ENCODE data around the gene INTU. TPM values are rescaled to one million over a fixed set of nuclear protein-coding genes. Genes with fewer than 3 reads are reported as not detected.

INTU gene
- total RNA-seq, 1 experiment from 2014 or later: 2.0 TPM

- Histone ChIP-seq H3K4me3 (ENCODE audit: low read depth, low read length) (no peak overlapping the region), H3K9me3 (no peaks in the 10 kb centered on the region), H3K36me3 (ENCODE audit: control insufficient read depth, insufficient read depth, low read length) (no peaks in the 10 kb centered on the region), H3K27me3 (replicated peaks; ENCODE audit: control insufficient read depth, insufficient read depth, low read length) (no peaks in the 10 kb centered on the region; the same call in 1 of the 2 replicates), H3K4me1 (no peaks in the 10 kb centered on the region)
- CTCF ChIA-PET: no interaction called here
- no peak for DNase-seq
- TF ChIP-seq CTCF (IDR thresholded peaks at IDR 0.05; ENCODE audit: insufficient read depth in 1 of 2, low read depth in 1 of 2, low read length in 1 of 2, severe bottlenecking in 1 of 2, unreplicated experiment in 1 of 2): no peak
- no TSS peak for BruUV-seq (replicated peaks)
- Mint-ChIP-seq H3K27me3 (ENCODE audit: insufficient read depth, unreplicated experiment) (no peaks in the 10 kb centered on the region), H3K9me3 (ENCODE audit: unreplicated experiment) (no peaks in the 10 kb centered on the region), H3K27ac (ENCODE audit: unreplicated experiment) (no peak overlapping the region), H3K36me3 (ENCODE audit: insufficient read depth, unreplicated experiment) (peaks cover 7% of the 10 kb centered on the region), H3K4me3 (ENCODE audit: unreplicated experiment) (no peak overlapping the region), H3K4me1 (ENCODE audit: low read depth, unreplicated experiment) (no peaks in the 10 kb centered on the region)
- POLR2A ChIA-PET: no interaction called here
- intact Hi-C loops (cut with micrococcal nuclease; ENCODE audit: unreplicated experiment): no loop called here
These were observed 3.4 kb upstream of the INTU start for GRCh38 chr4:127629371-127629770.

GRCh38 chr4:127630152-127630551 is 2.6 kb upstream of the INTU start:
- CTCF ChIA-PET: no interaction called here

GRCh38 chr4:127631420-127631819 is 1.3 kb upstream of the INTU start:
- Mint-ChIP-seq H3K27ac (ENCODE audit: unreplicated experiment) (no peak overlapping the region), H3K4me3 (ENCODE audit: unreplicated experiment) (no peak overlapping the region), H3K4me1 (ENCODE audit: low read depth, unreplicated experiment) (no peaks in the 10 kb centered on the region), H3K9me3 (ENCODE audit: unreplicated experiment) (no peaks in the 10 kb centered on the region), H3K27me3 (ENCODE audit: insufficient read depth, unreplicated experiment) (no peaks in the 10 kb centered on the region), H3K36me3 (ENCODE audit: insufficient read depth, unreplicated experiment) (peaks cover 7% of the 10 kb centered on the region)
- POLR2A ChIA-PET: no interaction called here
- TF ChIP-seq CTCF (IDR thresholded peaks at IDR 0.05; ENCODE audit: insufficient read depth in 1 of 2, low read depth in 1 of 2, low read length in 1 of 2, severe bottlenecking in 1 of 2, unreplicated experiment in 1 of 2): no peak
- DNase-seq: no peak
- H3K4me1 ChIP-seq: no peaks in the 10 kb centered on the region
- intact Hi-C loops (cut with micrococcal nuclease; ENCODE audit: unreplicated experiment): no loop called here
- no peaks in the 10 kb centered on the region for H3K36me3 ChIP-seq (ENCODE audit: control insufficient read depth, insufficient read depth, low read length)
- no peaks in the 10 kb centered on the region for H3K9me3 ChIP-seq
- CTCF ChIA-PET: no interaction called here
- no peak overlapping the region for H3K4me3 ChIP-seq (ENCODE audit: low read depth, low read length)
- no TSS peak for BruUV-seq (replicated peaks)
- H3K27me3 ChIP-seq (replicated peaks; ENCODE audit: control insufficient read depth, insufficient read depth, low read length): no peaks in the 10 kb centered on the region; the same call in 1 of the 2 replicates

More at GRCh38 chr4:127630152-127630551, 2.6 kb upstream of the INTU start:
- no peaks in the 10 kb centered on the region; the same call in 1 of the 2 replicates for H3K27me3 ChIP-seq (replicated peaks; ENCODE audit: control insufficient read depth, insufficient read depth, low read length)
- no peak for TF ChIP-seq CTCF (IDR thresholded peaks at IDR 0.05; ENCODE audit: insufficient read depth in 1 of 2, low read depth in 1 of 2, low read length in 1 of 2, severe bottlenecking in 1 of 2, unreplicated experiment in 1 of 2)
- DNase-seq: no peak
- H3K4me3 ChIP-seq (ENCODE audit: low read depth, low read length): no peak overlapping the region
- Mint-ChIP-seq H3K4me3 (ENCODE audit: unreplicated experiment) (no peak overlapping the region), H3K9me3 (ENCODE audit: unreplicated experiment) (no peaks in the 10 kb centered on the region), H3K4me1 (ENCODE audit: low read depth, unreplicated experiment) (no peaks in the 10 kb centered on the region), H3K36me3 (ENCODE audit: insufficient read depth, unreplicated experiment) (peaks cover 7% of the 10 kb centered on the region), H3K27ac (ENCODE audit: unreplicated experiment) (no peak overlapping the region), H3K27me3 (ENCODE audit: insufficient read depth, unreplicated experiment) (no peaks in the 10 kb centered on the region)
- intact Hi-C loops (cut with micrococcal nuclease; ENCODE audit: unreplicated experiment): no loop called here
- POLR2A ChIA-PET: no interaction called here
- H3K4me1 ChIP-seq: no peaks in the 10 kb centered on the region
- H3K9me3 ChIP-seq: no peaks in the 10 kb centered on the region
- no peaks in the 10 kb centered on the region for H3K36me3 ChIP-seq (ENCODE audit: control insufficient read depth, insufficient read depth, low read length)
- BruUV-seq (replicated peaks): no TSS peak

Data from Caco-2 (cell line).